HG03439 (cell line): Measurements from ENCODE around the gene ACSL6.

ENCODE experiments used
- ATAC-seq: cut with Tn5 transposase; IDR thresholded peaks from one replicate; pipeline ENCODE4 v1.9.1; 2021; ENCODE audit warnings: mild to moderate bottlenecking, moderate library complexity; ENCODE audit not compliant: unreplicated experiment

The ACSL6 gene

GRCh38 chr5:132001647-132002561 is 9.6 kb downstream of the ACSL6 start:
- ATAC-seq: no peak

GRCh38 chr5:132000677-132001453 is 10.6 kb downstream of the ACSL6 start:
- no peak for ATAC-seq

GRCh38 chr5:132000241-132000490 is 11.3 kb downstream of the ACSL6 start:
- no peak for ATAC-seq

- ATAC-seq: no peak
Measured at GRCh38 chr5:131999441-132000240, 11.8 kb downstream of the ACSL6 start.

- ATAC-seq: no peak
Measured at GRCh38 chr5:131999041-131999440, 12.4 kb downstream of the ACSL6 start.

GRCh38 chr5:131998431-131999040 is 12.9 kb downstream of the ACSL6 start:
- no peak for ATAC-seq

GRCh38 chr5:131997727-131998117 is 13.7 kb downstream of the ACSL6 start:
- no peak for ATAC-seq

- ATAC-seq: no peak
Measured at GRCh38 chr5:131997026-131997726, 14.3 kb downstream of the ACSL6 start.

GRCh38 chr5:131996210-131997025 is 15.0 kb downstream of the ACSL6 start:
- ATAC-seq: no peak

GRCh38 chr5:131994533-131995226 is 16.8 kb downstream of the ACSL6 start:
- ATAC-seq: no peak

GRCh38 chr5:131994090-131994489 is 17.4 kb downstream of the ACSL6 start:
- ATAC-seq: no peak

GRCh38 chr5:131993676-131994075 is 17.8 kb downstream of the ACSL6 start:
- ATAC-seq: no peak

GRCh38 chr5:131992370-131992769 is 19.1 kb downstream of the ACSL6 start:
- ATAC-seq: no peak

- ATAC-seq: no peak
Measured at GRCh38 chr5:131991593-131992324, 19.7 kb downstream of the ACSL6 start.

- ATAC-seq: no peak
Measured at GRCh38 chr5:131990716-131991115, 20.7 kb downstream of the ACSL6 start.

GRCh38 chr5:131988601-131989000 is 22.9 kb downstream of the ACSL6 start:
- no peak for ATAC-seq

GRCh38 chr5:131987251-131987650 is 24.2 kb downstream of the ACSL6 start:
- no peak for ATAC-seq

- no peak for ATAC-seq
Measured at GRCh38 chr5:131986161-131986912, 25.1 kb downstream of the ACSL6 start.
